ENCODE data around the gene SUGP1.
"Not testable (repeated sequence)": the region's sequence is repeated elsewhere in the genome, so short reads cannot be mapped to it uniquely, and the experiment has no call there.

Gene SUGP1

DNA sequence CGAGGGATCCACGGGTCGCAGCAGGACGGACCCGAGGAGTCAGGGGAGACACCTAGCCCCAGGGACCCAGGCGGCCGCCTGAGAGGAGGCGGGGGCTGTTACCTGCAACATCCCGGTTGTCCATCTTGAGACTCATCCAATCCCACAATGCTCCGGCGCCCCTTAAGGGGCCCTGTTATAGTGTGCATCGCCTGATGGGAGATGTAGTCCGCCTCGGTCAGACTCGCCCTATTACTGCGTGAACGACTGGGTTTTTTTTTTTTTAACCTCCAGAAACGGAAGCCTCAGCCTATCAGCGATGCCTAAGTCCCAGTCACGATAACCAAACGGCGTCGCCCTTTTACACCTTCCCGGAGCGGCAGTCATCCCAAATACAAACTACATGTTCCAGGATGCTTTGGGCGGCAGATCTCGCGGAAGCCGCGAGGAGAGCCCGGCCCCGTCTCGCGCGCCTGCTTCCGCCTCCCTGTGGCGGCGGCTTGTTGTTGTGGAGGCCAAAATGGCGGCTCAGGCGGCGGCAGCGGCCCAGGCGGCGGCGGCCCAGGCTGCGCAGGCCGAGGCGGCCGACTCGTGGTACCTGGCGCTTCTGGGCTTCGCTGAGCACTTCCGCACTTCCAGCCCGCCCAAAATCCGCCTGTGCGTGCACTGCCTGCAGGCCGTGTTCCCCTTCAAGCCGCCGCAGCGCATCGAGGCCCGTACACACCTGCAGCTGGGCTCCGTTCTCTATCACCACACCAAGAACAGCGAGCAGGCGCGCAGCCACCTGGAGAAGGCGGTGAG lies at the start of gene SUGP1, which contains the start of gene MAU2:
Gene SUGP1, minus strand, starts transcription at position 149 of the 780 bp plus-strand sequence. Its CDS starts 13 bp downstream, at position 136.
Gene MAU2, plus strand, starts transcription at position 469 of the 780 bp plus-strand sequence. Its CDS starts 31 bp downstream, at position 500.
- DNase-seq (ENCODE audit: low read depth), result peak; percentile 63

GRCh38 chr19:19368087-19368486 lies 47.8 kb upstream of the SUGP1 start:
- no peak for DNase-seq (ENCODE audit: low read depth)

GRCh38 chr19:19366434-19367396 lies 46.4 kb upstream of the SUGP1 start:
- no peak for DNase-seq (ENCODE audit: low read depth)

DNA sequence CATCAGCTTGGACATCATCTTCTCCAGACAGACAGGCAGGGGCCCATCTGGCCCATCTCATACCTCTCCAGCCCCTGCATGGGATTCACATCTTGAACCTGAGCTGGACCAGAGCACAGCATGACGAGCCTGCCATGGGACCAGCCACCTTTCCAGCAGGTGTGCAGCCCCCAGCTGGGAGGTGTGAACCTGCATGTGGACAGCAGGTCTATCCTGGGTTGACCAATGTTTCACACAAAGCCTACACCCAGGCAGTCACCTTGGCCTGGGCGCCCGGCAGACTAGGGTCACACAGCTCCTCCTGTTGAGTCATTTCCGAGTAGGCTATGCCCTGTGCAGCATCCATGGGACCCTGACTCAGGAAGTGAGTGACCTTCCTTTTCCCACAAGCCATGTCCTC lies 41.8 kb upstream of the SUGP1 start:
- DNase-seq (ENCODE audit: low read depth), result no peak

DNA sequence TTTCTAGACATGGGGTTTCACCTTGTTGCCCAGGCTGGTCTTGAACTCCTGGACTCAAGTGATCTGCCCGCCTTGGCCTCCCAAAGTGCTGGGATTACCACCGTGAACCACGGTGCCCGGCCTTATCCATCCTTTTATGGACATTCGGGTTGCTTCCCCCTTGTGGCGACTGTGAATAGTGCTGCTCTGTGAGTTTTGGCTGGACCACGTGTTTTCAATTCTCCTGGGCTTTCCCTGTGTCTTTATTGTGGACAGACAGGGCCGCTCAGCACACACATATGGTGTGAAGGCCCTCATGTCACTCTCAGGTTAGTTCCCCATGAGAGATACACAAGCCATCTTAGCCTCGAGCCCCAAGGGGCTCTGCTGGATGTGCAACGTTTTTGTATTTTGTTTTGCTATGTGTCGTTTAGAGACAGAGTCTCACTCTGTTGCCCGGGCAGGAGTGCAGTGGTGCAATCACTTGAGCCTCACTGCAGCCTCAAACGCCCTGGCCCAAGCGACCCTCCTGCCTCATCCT lies 40.8 kb upstream of the SUGP1 start:
- DNase-seq (ENCODE audit: low read depth), result peak; percentile 44

- no peak for DNase-seq (ENCODE audit: low read depth)
These were observed 36.7 kb upstream of the SUGP1 start for GRCh38 chr19:19356901-19357566.

GRCh38 chr19:19356500-19356899 lies 36.2 kb upstream of the SUGP1 start:
- DNase-seq (ENCODE audit: low read depth), result no peak

DNA sequence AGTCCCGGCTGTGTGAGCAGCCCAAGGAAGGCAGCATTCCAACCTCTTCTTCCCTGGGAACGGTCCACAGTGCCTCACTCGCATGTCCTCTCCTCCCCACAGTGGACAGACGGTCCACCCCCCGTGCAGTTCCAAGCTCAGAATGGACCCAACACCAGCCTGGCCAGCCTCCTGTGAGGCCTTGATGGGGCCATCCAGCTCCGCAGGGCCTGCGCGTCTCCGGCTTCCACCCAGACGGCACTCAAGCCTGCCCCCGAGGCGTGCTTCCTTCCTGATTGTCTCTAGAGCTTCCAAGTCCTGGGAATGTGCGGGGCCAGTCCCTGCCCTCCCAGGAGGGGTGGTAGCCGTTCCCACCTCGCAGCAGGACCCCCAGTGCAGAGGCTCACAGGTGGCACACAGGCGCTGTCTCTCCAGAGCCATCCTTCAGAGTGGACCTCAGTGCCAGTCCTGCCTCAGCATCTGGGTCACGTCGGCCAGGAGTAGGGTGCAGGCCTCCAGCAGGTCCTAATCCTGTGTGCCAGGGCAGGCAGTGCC lies 35.4 kb upstream of the SUGP1 start:
- DNase-seq (ENCODE audit: low read depth), result no peak

DNA sequence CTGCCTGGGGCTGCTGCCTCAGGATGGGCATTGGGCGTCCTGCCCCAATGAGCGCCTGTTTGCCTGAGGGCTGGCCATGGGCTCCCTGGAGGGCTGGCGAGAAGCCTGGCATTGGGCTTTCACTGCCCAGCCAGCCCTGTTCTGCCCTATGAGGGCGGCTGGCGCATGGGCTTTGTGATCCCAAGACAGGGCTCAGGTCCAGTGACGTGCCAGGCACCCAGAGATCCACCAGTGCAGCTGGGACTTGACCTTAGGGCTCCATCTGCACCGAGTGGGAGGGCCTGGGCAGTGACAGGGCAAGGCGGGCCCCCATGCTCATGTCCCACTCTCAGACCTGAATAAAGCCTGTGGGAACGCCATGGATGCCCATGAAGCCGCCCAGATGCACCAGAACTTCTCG lies 34.6 kb upstream of the SUGP1 start:
- DNase-seq (ENCODE audit: low read depth), result no peak

DNA sequence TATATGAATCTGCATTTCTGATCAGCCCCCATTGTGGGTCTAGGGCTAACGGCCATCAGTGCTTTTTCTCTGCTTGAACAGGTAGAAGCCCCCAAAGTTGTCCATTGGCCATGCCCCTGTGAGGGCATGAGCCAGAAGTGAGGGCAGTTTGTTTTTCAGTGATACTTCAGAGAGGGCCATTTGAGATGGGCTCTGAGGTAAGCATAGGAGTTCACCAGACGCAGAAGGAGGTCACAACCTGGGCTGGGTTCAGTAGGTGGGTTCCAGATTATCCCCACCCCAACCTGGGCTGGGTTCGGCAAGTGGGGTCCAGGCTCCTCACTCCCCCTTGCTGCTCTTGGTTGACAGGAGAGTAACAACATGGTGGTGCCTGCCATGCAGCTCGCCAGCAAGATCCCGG lies 33.7 kb upstream of the SUGP1 start:
- no peak for DNase-seq (ENCODE audit: low read depth)

GRCh38 chr19:19352823-19353222 lies 32.5 kb upstream of the SUGP1 start:
- no peak for DNase-seq (ENCODE audit: low read depth)

DNA sequence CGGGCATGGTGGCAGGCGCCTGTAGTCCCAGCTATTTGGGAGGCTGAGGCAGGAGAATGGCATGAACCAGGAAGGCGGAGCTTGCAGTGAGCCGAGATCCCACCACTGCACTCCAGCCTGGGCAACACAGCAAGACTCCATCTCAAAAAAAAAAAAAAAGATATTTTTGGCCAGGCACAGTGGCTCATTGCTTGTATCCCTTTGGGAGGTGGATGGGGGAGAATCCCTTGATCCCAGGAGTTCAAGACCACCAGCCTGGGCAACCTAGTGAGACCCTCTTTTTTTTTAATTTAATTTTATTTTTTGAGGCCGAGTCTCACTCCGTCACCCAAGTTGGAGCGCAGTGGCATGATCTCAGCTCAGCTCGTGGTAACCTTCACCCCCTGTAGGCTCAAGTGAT lies 30.4 kb upstream of the SUGP1 start:
- DNase-seq (ENCODE audit: low read depth), result not testable (repeated sequence)

GRCh38 chr19:19349365-19349764 lies 29.1 kb upstream of the SUGP1 start:
- no peak for DNase-seq (ENCODE audit: low read depth)

- no peak for DNase-seq (ENCODE audit: low read depth)
These were observed 28.0 kb upstream of the SUGP1 start for GRCh38 chr19:19348266-19348665.

DNA sequence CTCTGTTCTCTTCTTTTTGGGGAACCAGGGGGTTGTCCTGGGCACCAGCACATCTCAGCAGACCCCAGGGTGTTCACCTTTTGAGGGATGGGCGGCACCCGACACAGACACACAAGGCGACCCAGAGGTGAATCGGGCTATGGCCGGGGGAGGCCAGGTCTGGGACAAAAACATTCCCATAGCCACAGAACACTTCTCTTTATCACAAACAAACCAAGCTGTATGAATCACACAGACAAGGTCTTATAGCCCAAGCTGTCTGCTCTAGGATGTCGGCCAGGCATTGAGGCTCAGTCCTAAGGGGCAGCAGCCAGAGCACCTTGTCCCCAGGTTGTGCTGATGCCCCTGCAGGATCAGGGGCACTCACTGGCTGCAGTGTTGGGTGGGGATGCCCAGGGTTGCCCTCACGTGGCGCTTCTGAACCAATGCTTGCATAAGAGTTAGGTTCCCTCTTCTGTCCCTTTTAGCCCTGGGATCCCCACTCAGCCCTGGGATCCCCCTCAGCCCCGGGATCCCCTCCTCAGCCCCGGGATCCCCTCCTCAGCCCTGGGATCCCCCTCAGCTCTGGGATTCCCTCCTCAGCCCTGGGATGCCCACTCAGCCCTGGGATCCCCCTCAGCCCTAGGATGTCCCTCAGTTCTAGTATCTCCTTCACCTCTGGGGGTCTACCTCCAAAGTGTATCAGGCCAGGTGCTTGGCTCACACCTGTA lies 27.2 kb upstream of the SUGP1 start:
- no peak for DNase-seq (ENCODE audit: low read depth)

GRCh38 chr19:19345970-19346369 lies 25.7 kb upstream of the SUGP1 start:
- DNase-seq (ENCODE audit: low read depth), result no peak

GRCh38 chr19:19345232-19345631 lies 24.9 kb upstream of the SUGP1 start:
- DNase-seq (ENCODE audit: low read depth), result no peak

DNA sequence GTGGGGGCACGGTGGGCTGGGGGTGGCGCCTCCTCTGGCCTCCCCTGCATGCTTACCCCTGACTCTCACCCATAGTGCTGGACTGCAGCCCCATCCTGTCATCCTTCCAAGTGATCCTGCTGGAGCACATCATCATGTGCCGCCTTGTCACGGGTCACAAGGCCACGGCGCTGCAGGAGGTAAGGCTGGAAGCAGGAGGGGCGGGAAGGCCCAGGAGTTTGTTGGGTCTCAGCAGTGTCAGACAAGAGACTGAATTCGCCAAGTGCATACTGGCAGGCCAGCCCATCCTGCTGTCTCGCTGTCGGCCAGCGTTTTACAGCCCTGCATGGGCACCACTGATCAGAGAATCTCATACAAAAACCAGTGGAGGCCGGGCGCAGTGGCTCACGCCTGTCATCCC lies 23.5 kb upstream of the SUGP1 start:
- no peak for DNase-seq (ENCODE audit: low read depth)

GRCh38 chr19:19343016-19343362 lies 22.7 kb upstream of the SUGP1 start:
- DNase-seq (ENCODE audit: low read depth), result no peak

GRCh38 chr19:19342086-19343015 lies 22.0 kb upstream of the SUGP1 start:
- no peak for DNase-seq (ENCODE audit: low read depth)
